GM21381 (cell line): ENCODE results near the gene CENPP.
"Not testable (repeated sequence)": the region's sequence is repeated elsewhere in the genome, so short reads cannot be mapped to it uniquely, and the experiment has no call there.

Experiments
- ATAC-seq: cut with Tn5 transposase; IDR thresholded peaks from one replicate; pipeline ENCODE4 v1.9.1; 2021; ENCODE audit warnings: mild to moderate bottlenecking, moderate library complexity; ENCODE audit not compliant: unreplicated experiment

CENPP gene

DNA sequence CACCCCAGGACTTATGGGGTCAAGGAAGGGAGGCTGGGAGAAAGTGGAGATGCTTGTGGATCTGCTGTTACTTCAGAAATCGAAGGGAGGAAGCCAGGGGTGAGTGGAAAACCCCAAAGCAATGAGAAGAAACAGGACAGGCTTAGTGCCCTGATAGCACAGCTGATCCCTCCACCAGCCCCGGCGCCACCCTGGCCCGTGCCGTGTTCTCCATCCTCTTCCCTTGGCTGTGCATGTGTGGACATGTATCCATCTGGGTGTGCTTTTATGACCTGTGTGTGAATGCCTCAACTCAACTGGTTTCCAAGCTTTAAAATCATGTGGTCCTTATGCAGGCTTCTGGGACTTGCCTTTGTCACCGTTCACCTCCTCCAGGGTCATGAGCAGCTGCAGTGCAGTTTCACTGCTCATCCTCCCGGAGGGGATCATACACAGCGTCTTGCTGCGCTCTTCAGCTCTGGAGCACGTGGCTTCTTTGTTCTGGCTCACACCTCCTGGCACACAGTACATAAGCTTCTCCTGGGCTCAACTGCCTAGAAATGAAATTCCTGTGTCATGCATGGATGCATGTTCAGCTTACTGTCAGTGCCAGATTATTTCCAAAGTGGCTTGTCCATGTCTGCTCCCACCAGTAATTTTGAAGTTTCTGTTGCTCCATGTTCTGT, 286.0 kb downstream of the CENPP start:
- ATAC-seq = no peak

DNA sequence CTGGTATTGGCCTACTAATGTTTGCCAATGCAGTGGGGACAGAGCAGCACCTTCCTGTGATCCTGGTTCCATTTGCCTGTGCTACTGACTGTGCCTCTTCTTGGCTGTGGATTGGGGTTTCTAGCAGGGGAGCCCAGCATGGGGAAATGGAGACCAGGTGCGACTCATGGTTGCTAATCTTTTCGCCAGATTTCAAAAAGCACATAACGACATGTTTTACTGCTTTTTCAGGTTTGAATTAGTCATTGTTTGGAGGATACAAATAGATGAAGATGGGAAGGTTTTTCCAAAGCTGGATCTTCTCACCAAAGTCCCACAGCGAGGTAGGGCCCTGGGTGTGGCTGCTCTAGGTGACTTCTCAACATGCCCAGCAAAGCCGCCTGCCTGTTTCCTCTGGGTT, 286.5 kb downstream of the CENPP start:
- no peak for ATAC-seq

DNA sequence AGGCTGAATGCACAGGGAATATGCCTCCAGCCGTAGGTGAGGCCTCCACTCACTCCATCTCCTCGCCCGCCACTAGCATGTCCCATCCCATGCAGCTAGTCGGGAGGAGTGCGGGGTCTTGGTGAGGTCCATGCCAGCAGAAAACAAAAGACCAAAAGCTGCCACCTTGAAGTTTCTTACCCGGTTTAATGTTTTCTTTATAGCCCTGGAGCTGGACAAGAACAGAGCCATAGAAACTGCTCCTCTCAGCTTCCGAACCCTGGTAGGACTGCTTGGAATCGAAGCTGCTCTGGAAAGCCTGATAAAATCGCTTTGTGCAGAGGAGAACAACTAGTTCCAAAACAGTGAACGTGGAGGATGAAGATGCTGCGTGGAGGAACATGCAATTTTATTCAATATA, 287.1 kb downstream of the CENPP start:
- ATAC-seq = no peak

DNA sequence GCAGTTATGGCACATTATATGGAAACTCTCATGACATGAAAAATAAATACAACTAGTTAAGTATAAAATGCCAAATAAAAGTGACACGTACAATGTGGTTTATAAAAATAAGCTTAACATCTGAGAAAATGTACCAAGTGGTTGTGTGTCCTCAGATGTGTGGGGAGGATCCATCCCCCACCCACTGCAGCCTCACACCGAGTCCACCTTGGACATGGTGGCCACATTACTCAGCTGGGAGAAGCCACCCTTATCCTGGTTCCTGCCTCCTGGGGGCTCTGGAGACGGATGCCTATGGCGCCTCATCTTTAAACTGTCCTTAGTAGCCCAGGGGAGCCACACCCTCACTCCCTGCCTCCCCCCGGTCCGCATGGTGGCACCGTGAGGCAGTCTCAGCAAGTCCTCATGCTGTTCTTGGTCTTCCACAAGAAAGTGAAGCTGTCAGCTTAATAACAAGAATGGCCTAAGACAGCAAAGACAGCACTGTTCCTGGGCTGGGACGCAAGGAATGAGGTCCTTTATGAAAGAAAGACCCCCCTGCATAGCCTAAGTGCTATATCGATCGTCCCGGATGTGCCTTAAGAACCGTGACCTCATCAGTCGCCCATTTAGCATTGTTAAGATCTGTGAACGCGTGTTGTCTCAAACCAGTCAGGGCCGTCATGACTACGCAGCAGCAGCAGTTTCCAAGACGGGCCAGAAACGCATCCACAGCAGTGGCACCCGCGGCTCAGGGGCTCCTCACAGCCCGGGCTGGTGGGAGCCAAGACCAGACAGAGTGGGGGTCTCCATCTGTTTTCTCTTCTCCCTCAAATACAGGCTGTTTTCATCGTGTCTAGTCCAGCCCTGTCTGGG, 287.7 kb downstream of the CENPP start:
- ATAC-seq = no peak

DNA sequence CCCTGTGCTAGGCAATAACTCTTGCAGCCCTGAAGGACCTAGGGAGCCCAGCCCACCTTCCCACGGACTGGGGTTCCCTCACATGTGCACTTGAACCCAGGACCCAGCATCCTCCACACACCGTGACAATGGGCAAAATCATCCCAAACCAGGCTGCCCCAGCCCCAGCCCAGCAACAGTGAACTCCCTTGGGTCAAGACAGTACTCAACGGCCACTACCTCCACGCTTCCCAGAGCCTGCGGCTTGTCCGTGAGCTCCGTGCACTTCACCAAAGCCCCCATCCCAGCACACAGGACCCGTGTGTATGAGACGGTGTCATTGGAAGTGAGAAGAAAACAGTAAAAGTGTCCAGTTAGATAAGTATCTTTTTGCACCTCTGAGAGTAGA, 288.4 kb downstream of the CENPP start:
- ATAC-seq = no peak

DNA sequence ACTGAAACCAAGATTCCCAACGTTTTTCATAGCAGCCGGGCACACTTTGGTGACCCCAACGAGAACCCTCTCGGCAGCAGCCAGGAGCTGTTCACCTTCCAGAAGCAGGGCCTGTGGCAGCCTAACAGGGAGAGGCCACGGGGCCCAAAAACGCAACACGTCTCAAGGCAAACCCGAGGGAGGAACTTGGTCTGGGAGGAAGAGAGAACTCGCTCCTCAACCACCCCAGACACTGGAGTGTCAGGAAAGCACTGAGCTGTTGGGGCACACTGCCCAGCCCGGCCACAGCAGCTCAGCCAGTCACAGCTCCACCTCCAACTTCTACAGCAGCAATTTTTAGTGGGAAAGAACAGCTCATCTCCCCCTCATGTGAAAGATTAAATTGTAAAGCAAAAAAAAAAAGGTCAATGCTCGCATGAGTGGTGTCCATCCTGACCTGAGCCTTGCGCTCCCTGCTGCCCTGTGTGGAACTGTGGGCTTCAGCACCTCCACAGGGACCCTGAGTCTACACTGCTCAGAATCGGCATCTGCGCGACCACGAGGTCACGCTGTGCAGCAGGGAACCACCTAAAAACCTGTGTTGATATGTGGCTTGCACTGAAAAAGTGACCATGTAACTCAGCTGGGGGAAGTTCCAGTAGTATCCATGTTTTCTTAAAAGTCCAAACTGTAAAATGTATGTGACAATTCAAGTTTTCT, 289.2 kb downstream of the CENPP start:
- ATAC-seq = no peak

DNA sequence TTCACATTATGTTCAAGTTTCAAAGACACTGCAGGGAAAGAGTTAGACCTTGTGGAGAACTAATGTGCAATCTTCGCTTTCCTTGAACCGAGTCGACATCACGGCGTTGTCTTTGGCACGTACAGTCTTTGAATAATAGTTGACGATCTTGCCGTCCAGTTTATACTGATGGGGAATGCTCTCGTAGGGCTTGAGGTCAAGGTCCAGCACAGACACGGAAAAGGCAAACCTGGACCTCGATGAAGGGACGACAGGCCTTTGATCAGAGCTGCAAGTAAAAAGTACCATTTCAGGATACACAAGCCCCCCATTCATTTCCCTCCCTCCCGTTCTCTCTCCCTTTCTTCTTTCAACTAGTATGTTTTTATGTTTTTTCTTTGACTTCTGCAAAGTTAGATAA, 290.0 kb downstream of the CENPP start:
- ATAC-seq = no peak

DNA sequence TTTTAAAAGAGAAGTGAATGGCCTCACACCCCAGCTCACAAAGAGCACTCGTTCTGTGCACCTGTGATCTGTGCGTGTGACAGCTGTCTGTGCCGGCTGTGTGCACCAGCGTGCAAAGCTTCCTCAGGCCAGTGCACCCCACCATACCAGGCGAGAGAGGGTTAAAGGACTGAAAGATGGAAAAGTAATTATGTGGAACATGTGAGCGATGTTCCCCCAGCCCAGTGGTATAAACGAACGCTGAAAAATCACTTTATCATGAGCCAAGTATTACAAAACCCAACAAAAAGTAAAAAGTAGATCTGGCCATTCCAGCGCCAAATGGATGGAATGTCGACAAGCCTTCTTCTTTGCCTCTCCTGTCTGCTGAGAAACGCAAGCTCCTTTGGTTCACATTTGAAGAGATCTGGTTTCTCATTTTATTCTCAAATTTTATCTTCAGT, 290.5 kb downstream of the CENPP start:
- ATAC-seq = no peak

DNA sequence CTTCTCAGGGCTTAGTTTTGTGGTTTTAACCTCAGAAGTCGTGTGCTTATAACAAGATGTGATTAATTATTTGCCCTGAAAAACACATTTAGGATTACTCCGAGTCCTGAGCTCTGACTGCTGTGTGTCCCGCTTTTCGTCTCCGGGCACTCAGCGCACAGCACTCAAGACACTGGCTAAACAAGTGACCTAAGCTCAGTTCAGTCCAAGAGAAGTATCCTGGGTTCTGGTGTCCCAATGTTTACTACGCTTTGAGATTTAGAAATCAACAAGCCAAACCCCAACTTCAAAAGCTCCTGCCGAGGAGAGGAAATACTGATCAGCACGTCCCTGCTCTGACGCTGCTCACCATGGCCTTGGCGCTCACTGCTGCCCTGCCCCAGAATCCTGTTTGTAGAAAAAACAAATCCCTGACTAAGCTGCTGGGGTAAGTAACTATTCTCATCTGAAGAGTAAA, 290.9 kb downstream of the CENPP start:
- no peak for ATAC-seq

DNA sequence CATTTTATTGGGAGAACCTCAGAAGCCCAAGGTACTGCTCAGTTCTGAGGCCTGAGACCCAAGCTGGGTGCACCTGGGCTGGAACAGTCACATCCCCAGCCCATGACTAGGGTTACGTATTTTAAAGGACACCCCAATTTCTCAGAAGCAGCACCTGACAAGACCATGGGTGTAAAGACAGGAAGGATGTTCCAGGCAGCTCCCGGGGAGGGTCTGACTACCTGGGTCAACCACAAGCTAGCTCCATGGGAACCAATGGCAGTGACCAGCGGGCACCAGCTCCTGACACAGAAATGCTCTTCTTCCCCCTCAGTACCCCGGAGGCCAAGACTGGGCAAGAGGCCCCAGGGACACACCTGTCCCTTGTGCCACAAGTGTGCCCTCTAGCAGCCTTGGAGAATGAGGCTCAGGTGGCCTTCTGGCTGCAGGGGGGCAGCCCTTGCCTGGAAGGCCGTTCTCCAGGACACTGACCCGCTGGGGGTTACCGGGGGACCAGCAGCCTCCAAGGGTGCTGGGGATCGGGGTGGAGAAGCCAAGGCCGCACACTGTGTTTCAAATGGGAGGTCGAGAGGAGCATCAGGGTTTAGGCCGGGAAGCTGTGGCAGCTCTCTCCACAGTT, 291.6 kb downstream of the CENPP start:
- ATAC-seq = no peak

DNA sequence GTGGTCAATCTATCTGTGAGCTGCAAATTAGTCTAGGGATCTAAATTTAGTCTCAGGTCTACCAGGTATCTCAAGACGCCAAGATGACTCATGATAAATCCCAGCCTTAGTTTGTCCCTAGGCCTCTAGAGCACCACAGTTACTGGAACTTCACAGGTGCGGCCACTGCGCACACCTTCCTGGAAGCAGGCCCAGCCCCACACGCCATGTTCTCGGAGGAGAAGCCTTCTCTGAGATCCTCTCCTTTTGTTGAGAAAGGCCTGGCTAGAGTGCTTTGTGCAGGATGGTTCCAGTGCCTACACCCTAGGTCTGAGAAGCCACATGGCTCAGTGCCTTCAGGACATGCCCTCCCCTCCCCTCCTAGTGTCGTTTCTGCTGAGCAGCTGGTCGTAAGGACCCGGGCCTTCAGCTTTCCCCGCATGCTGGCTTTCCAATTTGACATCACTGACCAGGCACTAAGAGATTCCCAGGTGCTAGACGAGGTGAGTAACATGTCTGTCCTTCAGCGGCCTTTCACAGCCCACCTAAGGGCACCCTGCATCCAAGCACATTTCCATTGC, 292.3 kb downstream of the CENPP start:
- ATAC-seq = no peak

DNA sequence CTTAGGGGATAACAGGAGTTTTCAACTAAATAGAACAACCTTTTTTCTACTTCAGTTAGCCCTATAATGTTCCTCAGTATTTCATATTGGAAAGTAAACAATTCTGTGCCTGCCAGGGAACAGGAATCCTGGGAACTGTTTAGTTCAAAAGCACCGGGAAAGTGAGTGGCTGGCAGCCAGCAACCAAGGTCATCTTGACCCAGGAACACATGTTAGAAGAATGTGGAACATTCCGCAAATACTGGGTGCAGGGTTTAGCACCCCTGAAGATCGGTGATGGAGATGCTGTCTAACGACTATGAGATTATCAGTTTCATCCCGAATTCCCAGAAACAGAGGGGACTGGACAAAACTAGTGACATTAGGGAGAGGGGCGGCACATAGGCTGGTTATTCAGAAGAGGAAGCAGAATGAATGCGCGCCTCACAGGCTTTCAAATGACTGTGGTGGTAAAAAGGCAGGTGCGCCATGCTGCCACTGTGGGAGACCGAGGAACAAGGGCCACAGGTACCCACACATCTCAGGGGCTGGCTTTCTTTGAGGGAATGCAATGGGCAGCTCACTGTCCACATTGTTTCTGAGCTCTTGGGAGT, 293.0 kb downstream of the CENPP start:
- no peak for ATAC-seq

DNA sequence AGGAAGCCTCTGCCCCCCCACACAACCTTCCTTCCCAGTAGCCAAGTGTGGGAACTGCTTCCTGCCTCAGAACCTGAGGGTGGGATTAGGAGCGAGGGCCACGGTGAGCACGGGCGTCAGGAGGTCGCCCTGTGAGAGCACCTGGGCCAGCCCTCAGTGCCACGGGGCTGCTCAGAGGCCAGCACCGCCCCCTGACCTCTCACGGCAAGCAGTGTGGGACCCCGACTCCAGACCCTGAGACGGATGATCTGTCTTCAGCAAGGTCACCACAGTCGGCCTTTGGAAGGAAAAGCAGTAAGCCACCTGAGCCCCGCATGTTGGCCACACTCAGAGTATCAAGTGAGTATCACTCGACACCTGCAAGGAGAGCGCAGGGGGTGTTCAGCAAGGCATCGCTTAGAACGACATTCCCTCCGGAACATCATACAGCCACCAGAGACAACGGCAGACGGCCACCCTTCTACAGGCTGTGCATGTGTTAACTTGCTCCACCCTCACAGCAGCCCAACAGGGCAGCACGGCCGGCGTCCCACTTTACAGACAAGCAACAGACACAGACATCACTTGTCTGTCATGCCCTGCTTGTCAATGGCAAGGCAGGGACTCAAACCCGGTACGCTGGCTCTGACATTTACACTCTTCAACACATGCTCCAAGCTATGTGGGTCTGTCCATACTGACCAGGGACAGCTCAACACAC, 294.0 kb downstream of the CENPP start:
- no peak for ATAC-seq

DNA sequence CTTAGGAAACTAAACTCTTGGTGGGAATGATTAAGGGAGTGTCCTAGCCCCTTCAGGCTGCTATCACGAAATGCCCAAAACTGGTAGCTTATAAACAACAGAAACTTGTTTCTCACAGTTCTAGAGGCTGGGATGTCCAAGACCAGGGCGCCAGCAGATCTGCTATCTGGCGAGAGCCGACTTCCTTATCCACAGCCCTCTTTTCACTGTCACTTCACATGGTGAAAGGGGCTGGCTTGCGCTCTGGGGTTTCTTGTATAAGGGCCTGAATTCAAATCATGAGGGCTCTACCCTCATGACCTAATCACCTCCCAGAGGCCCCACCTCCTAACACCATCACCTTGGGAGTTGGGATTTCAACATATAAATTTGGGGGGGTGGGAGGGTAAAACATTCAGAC, 295.1 kb downstream of the CENPP start:
- ATAC-seq = no peak

DNA sequence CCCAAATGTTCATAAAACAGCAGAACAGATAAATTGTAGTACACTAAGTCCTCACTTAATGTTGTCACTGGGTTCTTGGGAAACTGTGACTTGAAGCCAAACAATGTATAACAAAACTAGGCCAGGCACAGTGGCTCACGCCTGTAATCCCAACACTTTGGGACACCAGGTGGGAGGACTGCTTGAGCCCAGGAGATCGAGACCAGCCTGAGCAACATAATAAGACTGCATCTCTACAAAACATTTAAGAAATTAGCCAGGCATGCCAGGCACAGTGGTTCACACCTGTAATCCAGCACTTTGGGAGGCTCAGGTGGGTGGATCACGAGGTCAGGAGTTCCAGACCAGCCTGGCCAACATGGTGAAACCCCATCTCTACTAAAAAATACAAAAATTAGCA, 298.2 kb downstream of the CENPP start:
- not testable (repeated sequence) for ATAC-seq

DNA sequence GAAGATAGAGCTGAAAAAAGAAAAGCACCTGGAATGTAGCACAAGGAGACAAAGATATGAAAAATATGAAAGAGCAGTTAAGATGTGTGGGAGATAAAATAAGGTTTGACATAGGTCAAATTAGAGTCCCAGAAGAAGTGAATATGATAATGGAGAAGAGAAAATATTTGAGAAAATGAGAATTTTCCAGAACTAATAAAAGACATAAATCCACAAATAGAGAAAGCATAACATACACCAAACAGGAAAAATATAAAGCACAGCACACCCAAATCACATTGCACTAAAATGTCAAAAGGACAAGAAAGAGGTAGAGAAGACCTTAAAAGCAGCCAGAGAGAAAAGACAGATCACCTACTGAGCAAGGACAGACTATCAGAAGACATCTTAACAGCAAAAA, 300.7 kb downstream of the CENPP start:
- no peak for ATAC-seq

DNA sequence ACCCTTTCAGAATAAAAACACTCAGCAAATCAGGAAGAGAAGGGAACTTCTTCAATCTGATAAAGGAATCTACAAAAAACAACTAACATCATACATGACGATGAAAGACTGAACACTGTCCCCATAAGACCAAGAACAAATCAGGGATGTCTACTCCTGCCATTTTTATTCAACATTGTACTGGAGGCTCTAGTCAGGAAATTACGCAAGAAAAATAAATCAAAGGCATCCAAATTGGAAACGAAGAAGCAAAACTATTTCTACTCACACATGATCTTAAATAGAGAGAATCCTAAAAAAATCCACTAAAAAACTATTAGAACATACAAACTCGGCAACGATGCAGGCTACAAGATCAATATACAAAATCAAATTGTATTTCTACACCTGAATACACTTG, 301.9 kb downstream of the CENPP start:
- no peak for ATAC-seq

DNA sequence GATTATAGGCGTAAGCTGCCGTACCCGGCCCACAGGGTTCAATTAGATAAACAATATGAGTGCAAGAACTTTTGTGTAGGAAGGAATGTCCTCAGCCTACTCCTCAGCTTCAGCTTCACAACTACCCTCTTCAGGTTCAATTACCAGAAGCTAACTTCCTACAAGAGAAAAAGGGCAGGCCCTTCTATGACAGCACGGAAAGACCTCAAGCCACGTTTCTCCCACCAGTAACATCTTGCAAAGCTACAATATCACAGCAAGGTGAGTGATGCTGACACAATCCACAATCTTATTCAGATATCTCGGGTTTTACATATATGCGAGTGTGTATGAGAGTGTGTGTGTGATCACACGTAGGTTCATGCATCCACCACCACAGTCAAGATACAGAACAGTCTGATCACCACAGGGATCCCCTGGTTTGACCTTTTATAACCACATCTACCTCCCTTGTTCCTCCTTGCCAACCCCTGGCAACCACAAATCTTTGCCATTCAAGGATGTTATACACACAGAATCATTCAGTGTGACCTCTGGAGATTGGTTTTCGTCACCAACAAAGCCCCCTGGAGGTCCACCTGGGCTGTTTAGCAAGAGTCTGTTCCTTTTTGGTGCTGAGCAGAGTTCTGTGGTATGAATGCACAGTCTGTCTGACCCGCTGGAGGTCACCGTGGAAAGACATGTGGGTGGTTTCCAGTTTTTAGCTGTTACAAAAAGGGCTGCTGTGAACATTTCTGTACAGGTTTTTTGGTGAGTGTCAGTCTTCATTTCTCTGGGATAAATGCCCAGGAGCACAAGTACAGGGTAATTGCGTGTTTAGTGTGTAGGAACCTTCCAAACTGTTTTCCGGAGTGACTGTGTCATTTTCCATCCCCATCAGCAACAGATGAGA, 305.9 kb downstream of the CENPP start:
- no peak for ATAC-seq

DNA sequence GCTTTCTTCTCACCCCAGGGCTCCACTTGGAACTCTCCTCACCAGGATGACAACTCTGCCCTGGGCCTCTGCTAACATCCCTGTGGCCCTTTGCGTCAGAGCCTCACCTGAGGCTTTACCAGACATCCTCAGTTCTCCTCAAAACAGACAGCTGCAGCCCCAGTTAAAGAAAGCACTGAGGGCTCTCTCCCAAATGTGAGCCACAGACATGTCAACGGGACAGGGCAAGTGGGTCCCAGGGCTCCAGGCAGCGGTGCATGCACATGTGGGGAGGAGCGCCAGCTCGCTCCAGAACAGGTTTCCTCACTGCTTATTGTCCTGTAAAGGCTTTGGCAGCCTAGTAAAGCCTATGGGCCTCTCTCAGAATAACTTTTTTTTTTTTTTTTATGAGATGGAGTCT, 306.9 kb downstream of the CENPP start:
- ATAC-seq = no peak
